Fibroblast of lung (primary cell): Measurements from ENCODE around the gene CEP19.

ENCODE experiments used
- EZH2 ChIP-seq: IDR thresholded peaks from 2 replicates; pipeline ENCODE4 v1.5.1; 2012; ENCODE audit warnings: low read length, control low read depth, mild to moderate bottlenecking; ENCODE audit errors: missing control alignments
- TF ChIP-seq, protein P1 (sequence below), 2 donors: IDR thresholded peaks in 1 of 2; conservative IDR thresholded peaks in 1 of 2; 1 replicate in 1 of 2; 2 replicates in 1 of 2; pipeline ENCODE4 v1.5.1; 2011 to 2012; ENCODE audit warnings: low read length in 2 of 2, control low read depth in 1 of 2, inconsistent platforms in 1 of 2, low read depth in 1 of 2, mild to moderate bottlenecking in 1 of 2

DNA sequence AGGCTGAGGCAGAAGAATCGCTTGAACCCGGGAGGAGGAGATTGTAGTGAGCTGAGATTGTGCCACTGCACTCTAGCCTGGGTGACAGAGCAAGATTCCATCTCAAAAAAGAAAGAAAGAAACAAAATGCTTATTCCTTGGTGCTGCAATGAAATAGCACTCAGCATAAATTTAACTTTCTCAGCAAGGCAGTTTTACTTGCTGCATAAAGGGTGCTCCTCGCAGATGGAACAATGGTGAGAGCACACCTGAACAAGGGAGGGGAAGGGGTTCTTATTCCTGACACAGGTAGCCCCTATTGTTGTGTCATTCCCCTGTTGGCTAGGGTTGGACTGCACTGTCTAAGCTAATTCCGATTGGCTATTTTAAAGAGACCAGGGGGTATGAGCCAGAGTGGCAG, 44.7 kb upstream of the CEP19 start:
- TF ChIP-seq, protein P1, sequence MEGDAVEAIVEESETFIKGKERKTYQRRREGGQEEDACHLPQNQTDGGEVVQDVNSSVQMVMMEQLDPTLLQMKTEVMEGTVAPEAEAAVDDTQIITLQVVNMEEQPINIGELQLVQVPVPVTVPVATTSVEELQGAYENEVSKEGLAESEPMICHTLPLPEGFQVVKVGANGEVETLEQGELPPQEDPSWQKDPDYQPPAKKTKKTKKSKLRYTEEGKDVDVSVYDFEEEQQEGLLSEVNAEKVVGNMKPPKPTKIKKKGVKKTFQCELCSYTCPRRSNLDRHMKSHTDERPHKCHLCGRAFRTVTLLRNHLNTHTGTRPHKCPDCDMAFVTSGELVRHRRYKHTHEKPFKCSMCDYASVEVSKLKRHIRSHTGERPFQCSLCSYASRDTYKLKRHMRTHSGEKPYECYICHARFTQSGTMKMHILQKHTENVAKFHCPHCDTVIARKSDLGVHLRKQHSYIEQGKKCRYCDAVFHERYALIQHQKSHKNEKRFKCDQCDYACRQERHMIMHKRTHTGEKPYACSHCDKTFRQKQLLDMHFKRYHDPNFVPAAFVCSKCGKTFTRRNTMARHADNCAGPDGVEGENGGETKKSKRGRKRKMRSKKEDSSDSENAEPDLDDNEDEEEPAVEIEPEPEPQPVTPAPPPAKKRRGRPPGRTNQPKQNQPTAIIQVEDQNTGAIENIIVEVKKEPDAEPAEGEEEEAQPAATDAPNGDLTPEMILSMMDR (conservative IDR thresholded peaks at IDR 0.05 in 1 of 2, IDR thresholded peaks at IDR 0.05 in 1 of 2; ENCODE audit: low read depth in 1 of 2, low read length in 2 of 2): no peak
- TF ChIP-seq EZH2: no peak
